SH-SY5Y (cell line): ENCODE measurements around the gene SEMA4B.

Experiments used
- GATA2 ChIP-seq: IDR thresholded peaks from 2 replicates; pipeline ENCODE4 v1.6.1; 2011; ENCODE audit warnings: mild to moderate bottlenecking, low read depth, low read length
- GATA3 ChIP-seq: IDR thresholded peaks from 2 replicates; pipeline ENCODE4 v1.6.1; 2011; ENCODE audit warnings: low read depth, mild to moderate bottlenecking, low read length, moderate library complexity

GRCh38 chr15:90173372-90173771 lies 27.8 kb upstream of the SEMA4B start:
- TF ChIP-seq GATA2 = no peak
- TF ChIP-seq GATA3 = no peak
